ENCODE data around the gene NAA15.
"Not testable (repeated sequence)": the region's sequence is repeated elsewhere in the genome, so short reads cannot be mapped to it uniquely, and the experiment has no call there.

Gene NAA15

GRCh38 chr4:139391731-139392130 is 90.4 kb downstream of the NAA15 start:
- no peaks in the 10 kb centered on the region for H3K9me3 ChIP-seq (ENCODE audit: control insufficient read depth in 2 of 2, low read length in 2 of 2)
- H3K9ac ChIP-seq (ENCODE audit: low read depth in 1 of 2, low read length in 2 of 2) = no peak overlapping the region
- no peak overlapping the region for H3K4me3 ChIP-seq (ENCODE audit: low read length in 2 of 2)
- H3K36me3 ChIP-seq (ENCODE audit: control insufficient read depth in 2 of 2, insufficient read depth in 2 of 2, low read length in 2 of 2) = peaks cover 14 to 22% of the 10 kb centered on the region in 2 donors
- H3K4me1 ChIP-seq (ENCODE audit: control insufficient read depth in 2 of 2, insufficient read depth in 2 of 2, low read length in 2 of 2) = no peaks in the 10 kb centered on the region
- H3K27me3 ChIP-seq (ENCODE audit: control insufficient read depth in 2 of 2, insufficient read depth in 2 of 2, low read length in 2 of 2) = no peaks in the 10 kb centered on the region
- H3K27ac ChIP-seq (ENCODE audit: low read depth in 2 of 2, low read length in 2 of 2) = no peak overlapping the region

GRCh38 chr4:139392797-139393196 is 91.5 kb downstream of the NAA15 start:
- H3K9me3 ChIP-seq (ENCODE audit: control insufficient read depth in 2 of 2, low read length in 2 of 2) = no peaks in the 10 kb centered on the region
- H3K4me3 ChIP-seq (ENCODE audit: low read length in 2 of 2) = no peak overlapping the region
- H3K27me3 ChIP-seq (ENCODE audit: control insufficient read depth in 2 of 2, insufficient read depth in 2 of 2, low read length in 2 of 2) = no peaks in the 10 kb centered on the region
- peaks cover 7 to 19% of the 10 kb centered on the region in 2 donors for H3K36me3 ChIP-seq (ENCODE audit: control insufficient read depth in 2 of 2, insufficient read depth in 2 of 2, low read length in 2 of 2)
- H3K9ac ChIP-seq (ENCODE audit: low read depth in 1 of 2, low read length in 2 of 2) = no peak overlapping the region
- no peak overlapping the region for H3K27ac ChIP-seq (ENCODE audit: low read depth in 2 of 2, low read length in 2 of 2)
- no peaks in the 10 kb centered on the region for H3K4me1 ChIP-seq (ENCODE audit: control insufficient read depth in 2 of 2, insufficient read depth in 2 of 2, low read length in 2 of 2)

- Histone ChIP-seq H3K9me3 (ENCODE audit: control insufficient read depth in 2 of 2, low read length in 2 of 2) (no peaks in the 10 kb centered on the region), H3K27ac (ENCODE audit: low read depth in 2 of 2, low read length in 2 of 2) (no peak overlapping the region), H3K36me3 (ENCODE audit: control insufficient read depth in 2 of 2, insufficient read depth in 2 of 2, low read length in 2 of 2) (no peaks in the 10 kb centered on the region), H3K4me1 (ENCODE audit: control insufficient read depth in 2 of 2, insufficient read depth in 2 of 2, low read length in 2 of 2) (no peaks in the 10 kb centered on the region), H3K27me3 (ENCODE audit: control insufficient read depth in 2 of 2, insufficient read depth in 2 of 2, low read length in 2 of 2) (no peaks in the 10 kb centered on the region), H3K4me3 (ENCODE audit: low read length in 2 of 2) (no peak overlapping the region), H3K9ac (ENCODE audit: low read depth in 1 of 2, low read length in 2 of 2) (no peak overlapping the region)
These were observed 100.1 kb downstream of the NAA15 start for GRCh38 chr4:139401368-139401767.

- H3K9ac ChIP-seq (ENCODE audit: low read depth in 1 of 2, low read length in 2 of 2) = no peak overlapping the region
- no peaks in the 10 kb centered on the region for H3K4me1 ChIP-seq (ENCODE audit: control insufficient read depth in 2 of 2, insufficient read depth in 2 of 2, low read length in 2 of 2)
- no peak overlapping the region for H3K27ac ChIP-seq (ENCODE audit: low read depth in 2 of 2, low read length in 2 of 2)
- no peaks in the 10 kb centered on the region for H3K36me3 ChIP-seq (ENCODE audit: control insufficient read depth in 2 of 2, insufficient read depth in 2 of 2, low read length in 2 of 2)
- H3K27me3 ChIP-seq (ENCODE audit: control insufficient read depth in 2 of 2, insufficient read depth in 2 of 2, low read length in 2 of 2) = no peaks in the 10 kb centered on the region
- no peaks in the 10 kb centered on the region for H3K9me3 ChIP-seq (ENCODE audit: control insufficient read depth in 2 of 2, low read length in 2 of 2)
- no peak overlapping the region for H3K4me3 ChIP-seq (ENCODE audit: low read length in 2 of 2)
These were observed 101.1 kb downstream of the NAA15 start for GRCh38 chr4:139402436-139402835.

- Histone ChIP-seq H3K9me3 (ENCODE audit: control insufficient read depth in 2 of 2, low read length in 2 of 2) (no peaks in the 10 kb centered on the region), H3K4me1 (ENCODE audit: control insufficient read depth in 2 of 2, insufficient read depth in 2 of 2, low read length in 2 of 2) (no peaks in the 10 kb centered on the region), H3K27ac (ENCODE audit: low read depth in 2 of 2, low read length in 2 of 2) (no peak overlapping the region), H3K4me3 (ENCODE audit: low read length in 2 of 2) (no peak overlapping the region), H3K9ac (ENCODE audit: low read depth in 1 of 2, low read length in 2 of 2) (no peak overlapping the region), H3K36me3 (ENCODE audit: control insufficient read depth in 2 of 2, insufficient read depth in 2 of 2, low read length in 2 of 2) (no peaks in the 10 kb centered on the region), H3K27me3 (ENCODE audit: control insufficient read depth in 2 of 2, insufficient read depth in 2 of 2, low read length in 2 of 2) (no peaks in the 10 kb centered on the region)
These were observed 102.2 kb downstream of the NAA15 start for GRCh38 chr4:139403462-139403861.

- H3K27ac ChIP-seq (ENCODE audit: low read depth in 2 of 2, low read length in 2 of 2) = no peak overlapping the region
- no peaks in the 10 kb centered on the region for H3K36me3 ChIP-seq (ENCODE audit: control insufficient read depth in 2 of 2, insufficient read depth in 2 of 2, low read length in 2 of 2)
These were observed 109.0 kb downstream of the NAA15 start for GRCh38 chr4:139410312-139410711.

GRCh38 chr4:139414671-139415210 is 113.4 kb downstream of the NAA15 start:
- not testable (repeated sequence) for H3K4me1 ChIP-seq (ENCODE audit: control insufficient read depth in 2 of 2, insufficient read depth in 2 of 2, low read length in 2 of 2); H3K27me3 ChIP-seq (ENCODE audit: control insufficient read depth in 2 of 2, insufficient read depth in 2 of 2, low read length in 2 of 2); H3K9ac ChIP-seq (ENCODE audit: low read depth in 1 of 2, low read length in 2 of 2); H3K9me3 ChIP-seq (ENCODE audit: control insufficient read depth in 2 of 2, low read length in 2 of 2); H3K4me3 ChIP-seq (ENCODE audit: low read length in 2 of 2); H3K27ac ChIP-seq (ENCODE audit: low read depth in 2 of 2, low read length in 2 of 2); H3K36me3 ChIP-seq (ENCODE audit: control insufficient read depth in 2 of 2, insufficient read depth in 2 of 2, low read length in 2 of 2)

More at GRCh38 chr4:139410312-139410711, 109.0 kb downstream of the NAA15 start:
- Histone ChIP-seq H3K27me3 (ENCODE audit: control insufficient read depth in 2 of 2, insufficient read depth in 2 of 2, low read length in 2 of 2) (no peaks in the 10 kb centered on the region), H3K9ac (ENCODE audit: low read depth in 1 of 2, low read length in 2 of 2) (no peak overlapping the region), H3K4me3 (ENCODE audit: low read length in 2 of 2) (no peak overlapping the region), H3K9me3 (ENCODE audit: control insufficient read depth in 2 of 2, low read length in 2 of 2) (no peaks in the 10 kb centered on the region), H3K4me1 (ENCODE audit: control insufficient read depth in 2 of 2, insufficient read depth in 2 of 2, low read length in 2 of 2) (no peaks in the 10 kb centered on the region)

- Histone ChIP-seq H3K4me1 (ENCODE audit: control insufficient read depth in 2 of 2, insufficient read depth in 2 of 2, low read length in 2 of 2) (peaks cover 0 to 3% of the 10 kb centered on the region in 2 donors), H3K27ac (ENCODE audit: low read depth in 2 of 2, low read length in 2 of 2) (no peak overlapping the region), H3K9ac (ENCODE audit: low read depth in 1 of 2, low read length in 2 of 2) (no peak overlapping the region), H3K4me3 (ENCODE audit: low read length in 2 of 2) (no peak overlapping the region), H3K9me3 (ENCODE audit: control insufficient read depth in 2 of 2, low read length in 2 of 2) (no peaks in the 10 kb centered on the region), H3K27me3 (ENCODE audit: control insufficient read depth in 2 of 2, insufficient read depth in 2 of 2, low read length in 2 of 2) (no peaks in the 10 kb centered on the region), H3K36me3 (ENCODE audit: control insufficient read depth in 2 of 2, insufficient read depth in 2 of 2, low read length in 2 of 2) (no peaks in the 10 kb centered on the region)
These were observed 114.9 kb downstream of the NAA15 start for GRCh38 chr4:139416073-139416673.

GRCh38 chr4:139419388-139419914 is 118.1 kb downstream of the NAA15 start:
- Histone ChIP-seq H3K4me3 (ENCODE audit: low read length in 2 of 2) (no peak overlapping the region), H3K36me3 (ENCODE audit: control insufficient read depth in 2 of 2, insufficient read depth in 2 of 2, low read length in 2 of 2) (no peaks in the 10 kb centered on the region), H3K9me3 (ENCODE audit: control insufficient read depth in 2 of 2, low read length in 2 of 2) (no peaks in the 10 kb centered on the region), H3K27me3 (ENCODE audit: control insufficient read depth in 2 of 2, insufficient read depth in 2 of 2, low read length in 2 of 2) (no peaks in the 10 kb centered on the region), H3K27ac (ENCODE audit: low read depth in 2 of 2, low read length in 2 of 2) (no peak overlapping the region), H3K4me1 (ENCODE audit: control insufficient read depth in 2 of 2, insufficient read depth in 2 of 2, low read length in 2 of 2) (peaks cover 0 to 3% of the 10 kb centered on the region in 2 donors), H3K9ac (ENCODE audit: low read depth in 1 of 2, low read length in 2 of 2) (no peak overlapping the region)

GRCh38 chr4:139420652-139421051 is 119.3 kb downstream of the NAA15 start:
- H3K9ac ChIP-seq (ENCODE audit: low read depth in 1 of 2, low read length in 2 of 2) = no peak overlapping the region
- no peaks in the 10 kb centered on the region for H3K9me3 ChIP-seq (ENCODE audit: control insufficient read depth in 2 of 2, low read length in 2 of 2)
- H3K27me3 ChIP-seq (ENCODE audit: control insufficient read depth in 2 of 2, insufficient read depth in 2 of 2, low read length in 2 of 2) = no peaks in the 10 kb centered on the region
- peaks cover 0 to 3% of the 10 kb centered on the region in 2 donors for H3K4me1 ChIP-seq (ENCODE audit: control insufficient read depth in 2 of 2, insufficient read depth in 2 of 2, low read length in 2 of 2)
- H3K27ac ChIP-seq (ENCODE audit: low read depth in 2 of 2, low read length in 2 of 2) = no peak overlapping the region
- no peaks in the 10 kb centered on the region for H3K36me3 ChIP-seq (ENCODE audit: control insufficient read depth in 2 of 2, insufficient read depth in 2 of 2, low read length in 2 of 2)
- H3K4me3 ChIP-seq (ENCODE audit: low read length in 2 of 2) = no peak overlapping the region
